Mesenchymal stem cell (in vitro differentiated cells and primary cell): ENCODE measurements around the gene RAB6B.

Source experiments
- DNase-seq: peaks from one replicate; pipeline ENCODE4 v3.0.0-alpha.2; 2013
- H2AFZ ChIP-seq: one replicate; pipeline ENCODE4 v1.6.1; 2013; ENCODE audit warnings: low read depth, mild to moderate bottlenecking, control low read depth, inconsistent platforms, low read length, moderate library complexity
- H2AK5ac ChIP-seq: 2 replicates; pipeline ENCODE4 v1.6.1; 2013; ENCODE audit warnings: low read length, moderate library complexity, mild to moderate bottlenecking, inconsistent platforms; ENCODE audit not compliant: severe bottlenecking
- H2BK120ac ChIP-seq: one replicate; pipeline ENCODE4 v1.6.1; 2013; ENCODE audit warnings: low read depth, mild to moderate bottlenecking, inconsistent platforms, low read length, moderate library complexity
- H2BK12ac ChIP-seq, 2 experiments: one replicate each; pipeline ENCODE4 v1.6.1; 2013; ENCODE audit warnings: inconsistent platforms in 2 of 2, low read length in 2 of 2, mild to moderate bottlenecking in 2 of 2, moderate library complexity in 2 of 2, control low read depth in 1 of 2
- H2BK15ac ChIP-seq: one replicate; pipeline ENCODE4 v1.6.1; 2013; ENCODE audit warnings: mild to moderate bottlenecking, low read depth, inconsistent platforms; ENCODE audit not compliant: poor library complexity, severe bottlenecking
- H2BK5ac ChIP-seq: 2 replicates; pipeline ENCODE4 v1.6.1; 2013; ENCODE audit warnings: low read depth, mild to moderate bottlenecking, low read length, control low read depth, inconsistent platforms; ENCODE audit not compliant: poor library complexity, severe bottlenecking
- H3K14ac ChIP-seq, 2 experiments: one replicate each; pipeline ENCODE4 v1.6.1; 2013; ENCODE audit warnings: inconsistent platforms in 2 of 2, low read length in 2 of 2, control low read depth in 1 of 2, mild to moderate bottlenecking in 1 of 2, moderate library complexity in 1 of 2
- H3K18ac ChIP-seq, 2 experiments: one replicate each; pipeline ENCODE4 v1.6.1; 2013; ENCODE audit warnings: inconsistent platforms in 2 of 2, low read length in 2 of 2, control low read depth in 1 of 2, low read depth in 1 of 2, mild to moderate bottlenecking in 1 of 2
- H3K23ac ChIP-seq, 2 experiments: one replicate each; pipeline ENCODE4 v1.6.1; 2013; ENCODE audit warnings: inconsistent platforms in 2 of 2, low read length in 2 of 2, mild to moderate bottlenecking in 2 of 2, moderate library complexity in 2 of 2, control low read depth in 1 of 2
- H3K27ac ChIP-seq: 2 replicates; pipeline ENCODE4 v1.5.1; 2013; ENCODE audit warnings: mild to moderate bottlenecking, moderate library complexity, low read length, control low read depth, inconsistent platforms; ENCODE audit not compliant: poor library complexity, severe bottlenecking
- H3K27me3 ChIP-seq, 2 experiments: 2 replicates each; pipeline versions ENCODE4 v1.6.1 to v1.7.0; 2013; ENCODE audit warnings: low read length in 2 of 2, mild to moderate bottlenecking in 2 of 2, moderate library complexity in 2 of 2, control low read depth in 1 of 2, inconsistent platforms in 1 of 2; ENCODE audit not compliant: control insufficient read depth in 1 of 2, insufficient read depth in 1 of 2
- H3K36me3 ChIP-seq, 2 experiments: 2 replicates each; pipeline versions ENCODE4 v1.6.1 to v1.7.0; 2013; ENCODE audit warnings: low read length in 2 of 2, control low read depth in 1 of 2, inconsistent platforms in 1 of 2, low read depth in 1 of 2, mild to moderate bottlenecking in 1 of 2; ENCODE audit not compliant: insufficient read depth in 2 of 2, control insufficient read depth in 1 of 2
- H3K4ac ChIP-seq, 2 experiments: one replicate each; pipeline ENCODE4 v1.6.1; 2013; ENCODE audit warnings: inconsistent platforms in 2 of 2, low read length in 2 of 2, mild to moderate bottlenecking in 2 of 2, moderate library complexity in 2 of 2, control low read depth in 1 of 2, low read depth in 1 of 2
- H3K4me1 ChIP-seq: 2 replicates; pipeline ENCODE4 v1.6.1; 2013; ENCODE audit warnings: low read depth, low read length, control low read depth; ENCODE audit not compliant: control insufficient read depth, insufficient read depth
- H3K4me2 ChIP-seq: 2 replicates; pipeline ENCODE4 v1.6.1; 2013; ENCODE audit warnings: low read length, mild to moderate bottlenecking, inconsistent platforms; ENCODE audit not compliant: poor library complexity, severe bottlenecking
- H3K4me3 ChIP-seq, 2 experiments: 2 replicates each; pipeline versions ENCODE4 v1.5.1 to v1.7.0; 2013; ENCODE audit warnings: low read length in 2 of 2, mild to moderate bottlenecking in 2 of 2, control low read depth in 1 of 2, low read depth in 1 of 2; ENCODE audit not compliant: insufficient read depth in 1 of 2
- H3K79me1 ChIP-seq: replicated peaks from 2 replicates; pipeline ENCODE4 v1.6.1; 2013; ENCODE audit warnings: mild to moderate bottlenecking, control low read depth, low read length, inconsistent platforms; ENCODE audit not compliant: poor library complexity, severe bottlenecking
- H3K9ac ChIP-seq: 2 replicates; pipeline ENCODE4 v1.7.0; 2013; ENCODE audit warnings: mild to moderate bottlenecking, low read length, moderate library complexity
- H3K9me3 ChIP-seq: 2 replicates; pipeline ENCODE4 v1.7.0; 2013; ENCODE audit warnings: mild to moderate bottlenecking, low read length; ENCODE audit not compliant: control insufficient read depth
- H4K8ac ChIP-seq: one replicate; pipeline ENCODE4 v1.6.1; 2013; ENCODE audit warnings: inconsistent platforms, mild to moderate bottlenecking, low read length, moderate library complexity
- H4K91ac ChIP-seq: one replicate; pipeline ENCODE4 v1.6.1; 2013; ENCODE audit warnings: mild to moderate bottlenecking, low read length, inconsistent platforms
- WGBS: methylation state at CpG from one replicate; pipeline ENCODE4 v1.1.7; 2013; ENCODE audit warnings: mixed read lengths; 5-methylcytosine and 5-hydroxymethylcytosine counted together

Gene RAB6B

DNA sequence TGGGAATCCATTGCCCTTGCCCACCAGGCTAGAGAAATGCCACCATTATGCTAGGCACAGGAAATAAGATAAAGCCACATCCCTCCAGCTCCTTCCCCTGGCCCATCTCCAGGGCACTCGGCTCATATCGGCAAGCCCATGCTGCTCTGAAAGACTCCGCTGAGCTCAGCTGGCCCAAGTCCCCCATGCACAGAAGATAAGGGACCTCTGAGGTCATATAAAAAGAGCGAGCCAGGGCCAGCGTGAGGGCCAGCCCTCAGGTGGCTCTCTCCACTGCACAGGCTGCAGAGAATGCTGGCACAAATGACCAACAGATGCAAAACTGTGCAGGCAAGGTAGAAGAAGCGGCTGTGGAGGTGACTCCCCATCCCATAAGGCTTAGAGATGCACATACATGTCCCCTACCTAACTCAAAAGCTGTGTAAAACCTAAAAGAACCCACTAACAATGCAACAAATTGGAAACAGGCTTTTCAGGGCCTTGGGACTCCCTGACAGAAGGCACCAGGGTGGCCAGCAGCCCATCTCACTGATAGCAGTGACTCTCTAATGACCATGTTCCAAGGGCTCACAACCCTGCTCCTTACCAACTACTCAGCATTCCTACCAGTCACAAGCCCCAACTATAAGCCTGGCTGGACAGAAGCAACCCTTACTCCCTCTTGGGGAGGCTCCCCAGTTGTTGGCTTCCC, 3.0 kb downstream of the RAB6B start:
- Histone ChIP-seq H2AFZ (no peak overlapping the region), H4K91ac (no peak overlapping the region), H3K18ac (no peak overlapping the region), H2AK5ac (no peak overlapping the region), H3K9me3 (no peaks in the 10 kb centered on the region), H3K9ac (no peak overlapping the region), H3K27me3 (peaks cover 26 to 55% of the 10 kb centered on the region in 2 experiments), H3K27ac (no peak overlapping the region), H3K4me3 (no peak overlapping the region), H2BK120ac (no peak overlapping the region), H3K4me1 (peaks cover 20% of the 10 kb centered on the region), H4K8ac (no peak overlapping the region), H3K23ac (peak overlapping the region in 1 of 2 experiments; percentile 11), H2BK5ac (no peak overlapping the region), H2BK15ac (no peak overlapping the region), H2BK12ac (no peak overlapping the region), H3K4me2 (no peak overlapping the region), H3K79me1 (no peaks in the 10 kb centered on the region), H3K4ac (no peak overlapping the region), H3K14ac (no peak overlapping the region), H3K36me3 (no peaks in the 10 kb centered on the region)
- DNase-seq: no peak
- 88% methylated on average over 6 of the region's 6 CpGs for WGBS

DNA sequence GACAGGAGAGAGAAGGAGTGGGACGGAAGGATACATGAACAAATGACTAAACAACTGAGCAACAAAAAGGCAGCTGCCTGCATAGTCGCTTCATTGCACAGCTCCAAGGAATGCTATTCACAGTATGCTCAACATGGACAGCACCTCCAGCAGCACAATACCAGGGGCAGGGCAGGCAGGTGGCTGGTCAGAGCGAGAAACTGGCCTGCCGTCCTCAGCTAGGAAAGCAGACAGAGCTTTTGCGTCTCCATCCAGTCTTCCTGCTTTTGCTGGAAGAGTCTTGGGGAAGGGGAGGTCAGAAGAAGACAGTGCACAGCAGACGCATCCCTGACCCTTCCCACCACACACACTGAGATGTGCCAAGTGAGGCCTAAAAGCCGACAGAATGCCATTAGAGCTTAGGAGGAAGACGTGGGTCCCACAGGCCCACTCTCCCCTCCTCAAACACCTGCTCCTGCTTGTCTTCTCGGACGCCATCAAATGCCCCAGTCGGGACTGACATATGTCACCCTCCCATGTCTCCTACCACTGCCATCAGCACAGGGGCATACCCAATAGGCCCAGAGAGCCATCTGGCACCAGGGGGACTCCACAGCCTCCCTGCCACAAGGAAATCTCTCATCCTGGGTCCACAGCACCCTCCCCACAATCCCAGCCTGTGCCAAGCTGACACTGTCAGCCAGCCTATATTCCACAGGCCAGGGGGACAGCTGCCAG, 3.9 kb downstream of the RAB6B start:
- Histone ChIP-seq H2BK5ac (no peak overlapping the region), H3K36me3 (no peaks in the 10 kb centered on the region), H3K23ac (no peak overlapping the region), H2AFZ (no peak overlapping the region), H3K18ac (no peak overlapping the region), H2AK5ac (no peak overlapping the region), H2BK120ac (no peak overlapping the region), H3K4me2 (no peak overlapping the region), H2BK12ac (no peak overlapping the region), H3K4me1 (peaks cover 20% of the 10 kb centered on the region), H3K4me3 (no peak overlapping the region), H3K9ac (no peak overlapping the region), H3K9me3 (no peaks in the 10 kb centered on the region), H3K14ac (no peak overlapping the region), H2BK15ac (no peak overlapping the region), H4K91ac (no peak overlapping the region), H3K27ac (no peak overlapping the region), H3K79me1 (no peaks in the 10 kb centered on the region), H3K27me3 (peaks cover 17 to 51% of the 10 kb centered on the region in 2 experiments), H4K8ac (no peak overlapping the region), H3K4ac (no peak overlapping the region)
- WGBS: 85% methylated on average over 11 of the region's 11 CpGs
- DNase-seq: no peak

DNA sequence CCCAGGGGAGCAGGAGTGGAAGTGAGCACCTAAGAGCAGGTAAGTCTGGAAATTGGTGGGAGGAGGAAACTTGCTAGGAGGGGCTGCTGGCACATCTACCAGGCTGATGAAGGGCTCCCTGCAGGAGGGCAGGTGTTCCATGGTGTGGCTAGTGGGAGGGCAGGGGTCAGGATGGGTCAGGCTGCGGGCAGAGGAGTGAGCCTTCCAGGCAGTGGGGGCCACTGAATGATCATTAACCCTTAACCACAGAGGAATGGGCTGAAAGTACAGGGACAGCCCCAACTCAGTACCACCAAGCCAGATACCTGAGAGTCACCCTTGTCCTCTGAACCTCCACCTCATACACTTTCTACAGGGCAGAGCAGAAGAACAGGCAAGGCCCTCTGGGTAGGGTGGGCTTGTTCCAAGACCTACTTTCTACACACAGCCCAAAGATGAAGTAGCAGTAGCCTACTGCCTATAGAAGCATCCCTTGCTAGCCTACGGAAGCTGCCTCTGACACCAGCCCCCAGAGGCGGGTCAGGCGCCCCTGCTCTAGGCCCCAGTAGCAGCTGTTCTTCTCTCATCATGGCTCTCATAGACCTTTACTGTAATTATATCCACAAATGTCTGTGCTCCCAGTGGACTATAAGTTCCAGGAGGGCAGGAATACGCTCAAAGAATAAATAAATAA, 4.6 kb downstream of the RAB6B start:
- Histone ChIP-seq H2BK120ac (no peak overlapping the region), H3K23ac (no peak overlapping the region), H3K9ac (no peak overlapping the region), H3K18ac (no peak overlapping the region), H3K4me2 (no peak overlapping the region), H3K27ac (no peak overlapping the region), H3K14ac (no peak overlapping the region), H2AFZ (no peak overlapping the region), H2BK5ac (no peak overlapping the region), H3K79me1 (no peaks in the 10 kb centered on the region), H4K91ac (no peak overlapping the region), H3K27me3 (peaks cover 15 to 49% of the 10 kb centered on the region in 2 experiments), H2BK12ac (no peak overlapping the region), H4K8ac (no peak overlapping the region), H2AK5ac (no peak overlapping the region), H2BK15ac (no peak overlapping the region), H3K36me3 (no peaks in the 10 kb centered on the region), H3K4ac (no peak overlapping the region), H3K9me3 (no peaks in the 10 kb centered on the region), H3K4me1 (peaks cover 16% of the 10 kb centered on the region), H3K4me3 (no peak overlapping the region)
- WGBS: 89% methylated on average over 5 of the region's 5 CpGs
- no peak for DNase-seq

DNA sequence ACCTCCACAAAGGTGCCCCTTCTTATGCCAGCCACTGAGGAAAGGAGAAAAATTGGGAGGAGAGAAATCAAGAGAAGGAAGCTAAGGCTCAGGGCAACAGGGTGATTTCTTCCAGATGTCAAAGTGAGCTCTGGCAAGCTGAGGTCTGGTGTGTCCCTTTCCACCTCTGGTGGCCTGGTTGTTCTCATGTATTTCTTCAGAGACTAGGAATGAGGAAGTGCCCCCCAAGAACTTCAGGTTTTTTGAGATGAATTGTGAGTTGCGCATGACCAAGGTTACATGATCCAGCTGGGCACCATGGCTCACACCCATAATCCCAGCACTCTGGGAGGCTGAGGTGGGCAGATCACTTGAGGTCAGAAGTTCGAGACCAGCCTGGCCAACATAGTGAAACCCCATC, 5.6 kb downstream of the RAB6B start:
- Histone ChIP-seq H3K4me1 (peaks cover 9% of the 10 kb centered on the region), H2BK12ac (no peak overlapping the region), H3K4me2 (no peak overlapping the region), H3K23ac (no peak overlapping the region), H3K4me3 (no peak overlapping the region), H3K27me3 (peaks cover 20 to 55% of the 10 kb centered on the region in 2 experiments), H2BK120ac (no peak overlapping the region), H3K9me3 (no peaks in the 10 kb centered on the region), H3K9ac (no peak overlapping the region), H4K8ac (no peak overlapping the region), H3K36me3 (no peaks in the 10 kb centered on the region), H3K27ac (no peak overlapping the region), H2AK5ac (no peak overlapping the region), H3K18ac (no peak overlapping the region), H2BK15ac (no peak overlapping the region), H2AFZ (no peak overlapping the region), H3K4ac (no peak overlapping the region), H4K91ac (no peak overlapping the region), H2BK5ac (no peak overlapping the region), H3K14ac (no peak overlapping the region), H3K79me1 (no peaks in the 10 kb centered on the region)
- WGBS: 100% methylated on average over 1 of the region's 2 CpGs
- DNase-seq: no peak
